GM12878 (cell line): ENCODE results near the gene UACA. TPM values are rescaled to one million over a fixed set of nuclear protein-coding genes. Genes with fewer than 3 reads are reported as not detected.

Experiments
- ATAC-seq: fragments of 200-7000 bp; cut with Tn5 transposase; 3 replicates; pipeline ENCODE4 v1.9.1; 2020; ENCODE audit warnings: mild to moderate bottlenecking, moderate library complexity
- BruUV-seq: library from RNA; stranded (reverse); fragments of 400-500 nt; replicated peaks from 2 replicates; lab custom pipeline; 2021; lab: Mats Ljungman, UMichigan
- CTCF ChIA-PET: fragments of 300-600 bp; sonication (Branson Sonifier 250); formaldehyde crosslinking; extraction: SDS; loops from one replicate; lab custom pipeline; 2021; ENCODE audit warnings: inconsistent platforms; lab: Yijun Ruan, JAX
- POLR2A ChIA-PET: fragments of 350-600 bp; formaldehyde crosslinking; extraction: SDS; loops from one replicate; lab custom pipeline; 2021; ENCODE audit warnings: inconsistent platforms; lab: Charles Lee
- RAD21 ChIA-PET: fragments of 300-600 bp; sonication (Branson Sonifier 250); formaldehyde crosslinking; loops from one replicate; lab custom pipeline; 2023; ENCODE audit warnings: antibody characterized with exemption; ENCODE audit not compliant: unreplicated experiment; lab: Charles Lee
- SMC1A ChIA-PET: fragments of 300-600 bp; sonication (Branson Sonifier 250); formaldehyde crosslinking; loops from one replicate; lab custom pipeline; 2023; ENCODE audit not compliant: unreplicated experiment, uncharacterized antibody; lab: Charles Lee
- DNase-seq: peaks from one replicate; pipeline ENCODE4 v3.0.0-alpha.2; 2011; ENCODE audit warnings: low read depth, low spot score
- FAIRE-seq: peaks from 3 replicates; lab custom pipeline; 2011; peaks lifted over from hg19 to GRCh38; lab: Jason Lieb, UNC
- H2AFZ ChIP-seq: 2 replicates; pipeline ENCODE4 v1.6.0; 2011; ENCODE audit warnings: low read depth, low read length, control low read depth; ENCODE audit not compliant: control insufficient read depth
- H3K27ac ChIP-seq: 2 replicates; pipeline ENCODE4 v1.5.1; 2011; ENCODE audit warnings: control low read depth; ENCODE audit not compliant: control insufficient read depth, insufficient read depth
- H3K27me3 ChIP-seq, 2 experiments: replicated peaks in 1 of 2; 2 replicates each; pipeline versions ENCODE4 v1.6.0 to v1.6.1; 2011; ENCODE audit warnings: low read length in 1 of 2; ENCODE audit not compliant: control insufficient read depth in 2 of 2, insufficient read depth in 2 of 2
- H3K36me3 ChIP-seq, 2 experiments: 2 replicates each; pipeline ENCODE4 v1.5.1; 2011; ENCODE audit warnings: low read length in 1 of 2; ENCODE audit not compliant: control insufficient read depth in 2 of 2, insufficient read depth in 2 of 2
- H3K4me1 ChIP-seq: 2 replicates; pipeline ENCODE4 v1.6.1; 2011; ENCODE audit warnings: mild to moderate bottlenecking, low read length, moderate library complexity, mixed read lengths; ENCODE audit not compliant: control insufficient read depth, insufficient read depth
- H3K4me2 ChIP-seq: 2 replicates; pipeline ENCODE4 v1.6.0; 2011; ENCODE audit warnings: control low read depth; ENCODE audit not compliant: control insufficient read depth, insufficient read depth
- H3K4me3 ChIP-seq: fragments of 200-600 bp; sonication (generic); 2 replicates; pipeline ENCODE4 v1.5.1; 2016
- H3K79me2 ChIP-seq: 2 replicates; pipeline ENCODE4 v1.6.0; 2011; ENCODE audit warnings: low read length; ENCODE audit not compliant: control insufficient read depth, insufficient read depth
- H3K9ac ChIP-seq: 2 replicates; pipeline ENCODE4 v1.8.0; 2011; ENCODE audit warnings: low read length, control low read depth, mixed read lengths; ENCODE audit not compliant: control insufficient read depth, insufficient read depth
- H3K9me3 ChIP-seq: replicated peaks from 3 replicates; pipeline ENCODE4 v1.5.1; 2011; ENCODE audit warnings: mild to moderate bottlenecking, low read length; ENCODE audit not compliant: control insufficient read depth, insufficient read depth
- H4K20me1 ChIP-seq: 2 replicates; pipeline ENCODE4 v1.6.0; 2011; ENCODE audit not compliant: control insufficient read depth, insufficient read depth
- RAD51 ChIP-seq: fragments of 450-650 bp; IDR thresholded peaks from 2 replicates; pipeline ENCODE4 v1.6.1; 2016; ENCODE audit warnings: moderate library complexity, mild to moderate bottlenecking, inconsistent platforms
- RELA ChIP-seq: fragments of 450-650 bp; IDR thresholded peaks from 2 replicates; pipeline ENCODE4 v1.8.0; 2014; ENCODE audit warnings: borderline replicate concordance; ENCODE audit not compliant: partially characterized antibody
- WGBS: methylation state at CpG from one replicate; pipeline ENCODE4 v1.1.6; 2016; ENCODE audit warnings: low lambda C conversion rate; ENCODE audit not compliant: insufficient replicate concordance, insufficient coverage; ENCODE audit errors: missing lambda C conversion rate; 5-methylcytosine and 5-hydroxymethylcytosine counted together
- in situ Hi-C: fragments of 300-500 bp; cut with MboI; formaldehyde crosslinking; loops from 9 replicates; pipeline ENCODE4 v1.14.3; 2018; ENCODE audit warnings: mixed read lengths
- intact Hi-C: fragments of 100-400 bp; cut with micrococcal nuclease; formaldehyde crosslinking; loops from one replicate; pipeline ENCODE4 v1.14.2; 2022; ENCODE audit not compliant: unreplicated experiment
- polyA plus RNA-seq, 11 experiments: library from polyadenylated mRNA; depleted of rRNA in 4 of 11; unstranded in 6 of 11; stranded (reverse) in 5 of 11; fragments of >200 nt; fragmentation: Nextera tagmentation in 4 of 11; fragmentation: Illumina TruSeq in 1 of 11; extraction: Ambion mirVana in 4 of 11; extraction: Trizol in 1 of 11; gene quantifications; 1 replicate in 1 of 11; 2 replicates in 10 of 11; pipeline versions ENCODE4 v1.2.1 to v1.2.3, GENCODE V29; 2011 to 2016; ENCODE audit warnings: inconsistent platforms in 2 of 11, missing spikeins in 2 of 11, low read depth in 1 of 11
- total RNA-seq, 4 experiments: library from RNA; depleted of rRNA in 3 of 4; stranded (reverse); fragments of >200 nt in 3 of 4; fragmentation: Illumina TruSeq in 1 of 4; extraction: Trizol in 1 of 4; gene quantifications; 2 replicates each; pipeline versions ENCODE4 v1.2.1 to v1.2.3, GENCODE V29; 2013 to 2021
- TF ChIP-seq, protein P1 (sequence below): fragments of 450-650 bp; IDR thresholded peaks from 2 replicates; pipeline ENCODE4 v1.6.1; 2017; ENCODE audit warnings: mild to moderate bottlenecking, moderate library complexity
- TF ChIP-seq, protein P2 (sequence below): fragments of 150-350 bp; IDR thresholded peaks from 2 replicates; pipeline ENCODE4 v1.6.1; 2014; ENCODE audit warnings: mild to moderate bottlenecking, low read depth, low read length

Gene UACA
- total and polyA plus RNA-seq, 10 of the 15 experiments (the other 5 are each of a cell fraction or from before 2014, with no cell fraction given), result 0.30 to 4.0 (median 2.0) TPM

- peaks cover 0 to 1% of the 10 kb centered on the region in 2 experiments; a peak in 1 of 4 replicates for H3K27me3 ChIP-seq
- BruUV-seq, result no TSS peak
- CTCF ChIA-PET, result no interaction called here
- SMC1A ChIA-PET, result no interaction called here
- in situ Hi-C loops, result no loop called here
- DNase-seq, result no peak
- H3K9ac ChIP-seq, result no peak overlapping the region
- no peaks in the 10 kb centered on the region for H3K79me2 ChIP-seq
- H3K9me3 ChIP-seq, result no peaks in the 10 kb centered on the region
- H3K36me3 ChIP-seq, result no peaks in the 10 kb centered on the region
- no peaks in the 10 kb centered on the region for H4K20me1 ChIP-seq
- intact Hi-C loops, result no loop called here
- 53% methylated on average over 8 of the region's 8 CpGs for WGBS
- H3K27ac ChIP-seq, result no peak overlapping the region
- H3K4me3 ChIP-seq, result no peak overlapping the region
- TF ChIP-seq, protein P1, sequence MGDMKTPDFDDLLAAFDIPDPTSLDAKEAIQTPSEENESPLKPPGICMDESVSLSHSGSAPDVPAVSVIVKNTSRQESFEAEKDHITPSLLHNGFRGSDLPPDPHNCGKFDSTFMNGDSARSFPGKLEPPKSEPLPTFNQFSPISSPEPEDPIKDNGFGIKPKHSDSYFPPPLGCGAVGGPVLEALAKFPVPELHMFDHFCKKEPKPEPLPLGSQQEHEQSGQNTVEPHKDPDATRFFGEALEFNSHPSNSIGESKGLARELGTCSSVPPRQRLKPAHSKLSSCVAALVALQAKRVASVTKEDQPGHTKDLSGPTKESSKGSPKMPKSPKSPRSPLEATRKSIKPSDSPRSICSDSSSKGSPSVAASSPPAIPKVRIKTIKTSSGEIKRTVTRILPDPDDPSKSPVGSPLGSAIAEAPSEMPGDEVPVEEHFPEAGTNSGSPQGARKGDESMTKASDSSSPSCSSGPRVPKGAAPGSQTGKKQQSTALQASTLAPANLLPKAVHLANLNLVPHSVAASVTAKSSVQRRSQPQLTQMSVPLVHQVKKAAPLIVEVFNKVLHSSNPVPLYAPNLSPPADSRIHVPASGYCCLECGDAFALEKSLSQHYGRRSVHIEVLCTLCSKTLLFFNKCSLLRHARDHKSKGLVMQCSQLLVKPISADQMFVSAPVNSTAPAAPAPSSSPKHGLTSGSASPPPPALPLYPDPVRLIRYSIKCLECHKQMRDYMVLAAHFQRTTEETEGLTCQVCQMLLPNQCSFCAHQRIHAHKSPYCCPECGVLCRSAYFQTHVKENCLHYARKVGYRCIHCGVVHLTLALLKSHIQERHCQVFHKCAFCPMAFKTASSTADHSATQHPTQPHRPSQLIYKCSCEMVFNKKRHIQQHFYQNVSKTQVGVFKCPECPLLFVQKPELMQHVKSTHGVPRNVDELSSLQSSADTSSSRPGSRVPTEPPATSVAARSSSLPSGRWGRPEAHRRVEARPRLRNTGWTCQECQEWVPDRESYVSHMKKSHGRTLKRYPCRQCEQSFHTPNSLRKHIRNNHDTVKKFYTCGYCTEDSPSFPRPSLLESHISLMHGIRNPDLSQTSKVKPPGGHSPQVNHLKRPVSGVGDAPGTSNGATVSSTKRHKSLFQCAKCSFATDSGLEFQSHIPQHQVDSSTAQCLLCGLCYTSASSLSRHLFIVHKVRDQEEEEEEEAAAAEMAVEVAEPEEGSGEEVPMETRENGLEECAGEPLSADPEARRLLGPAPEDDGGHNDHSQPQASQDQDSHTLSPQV, result no peak
- TF ChIP-seq, protein P2, sequence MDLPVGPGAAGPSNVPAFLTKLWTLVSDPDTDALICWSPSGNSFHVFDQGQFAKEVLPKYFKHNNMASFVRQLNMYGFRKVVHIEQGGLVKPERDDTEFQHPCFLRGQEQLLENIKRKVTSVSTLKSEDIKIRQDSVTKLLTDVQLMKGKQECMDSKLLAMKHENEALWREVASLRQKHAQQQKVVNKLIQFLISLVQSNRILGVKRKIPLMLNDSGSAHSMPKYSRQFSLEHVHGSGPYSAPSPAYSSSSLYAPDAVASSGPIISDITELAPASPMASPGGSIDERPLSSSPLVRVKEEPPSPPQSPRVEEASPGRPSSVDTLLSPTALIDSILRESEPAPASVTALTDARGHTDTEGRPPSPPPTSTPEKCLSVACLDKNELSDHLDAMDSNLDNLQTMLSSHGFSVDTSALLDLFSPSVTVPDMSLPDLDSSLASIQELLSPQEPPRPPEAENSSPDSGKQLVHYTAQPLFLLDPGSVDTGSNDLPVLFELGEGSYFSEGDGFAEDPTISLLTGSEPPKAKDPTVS, result no peak
- TF ChIP-seq RAD51 (no peak), RELA (no peak)
- TF ChIP-seq, all 136 proteins: peak for 0
- no peak overlapping the region for H2AFZ ChIP-seq
- FAIRE-seq, result no peak
- H3K4me2 ChIP-seq, result no peak overlapping the region
- no peaks in the 10 kb centered on the region for H3K4me1 ChIP-seq
- ChIA-PET POLR2A (no interaction called here), RAD21 (no interaction called here)
- ATAC-seq, result no peak
Observed at GRCh38 chr15:70628549-70628896, 134.8 kb downstream of the UACA start.
